ENCODE data around the gene DYNLRB1.

The DYNLRB1 gene

GRCh38 chr20:34579979-34580940, 64.0 kb downstream of the DYNLRB1 start:
- DNase-seq = no peak

- DNase-seq = no peak
Observed at GRCh38 chr20:34581341-34582184, 65.3 kb downstream of the DYNLRB1 start.

DNA sequence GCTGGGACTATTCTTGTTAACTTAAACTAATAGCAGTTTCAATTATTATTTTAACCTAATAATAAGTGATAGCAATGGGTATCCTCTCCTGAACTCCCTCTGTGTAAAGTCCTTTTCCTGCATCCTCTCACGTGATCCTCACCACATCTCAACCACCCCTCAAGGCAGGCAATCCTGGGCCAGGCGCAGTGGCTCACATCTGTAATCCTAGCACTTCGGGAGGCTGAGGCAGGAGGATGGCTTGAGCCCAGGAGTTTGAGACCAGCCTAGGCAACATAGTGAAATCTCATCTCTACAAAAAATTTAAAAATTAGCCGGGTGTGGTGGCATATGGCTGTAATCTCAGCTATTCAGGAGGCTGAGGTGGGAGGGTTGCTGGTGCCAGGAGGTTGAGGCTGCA, 66.0 kb downstream of the DYNLRB1 start:
- DNase-seq = no peak

DNA sequence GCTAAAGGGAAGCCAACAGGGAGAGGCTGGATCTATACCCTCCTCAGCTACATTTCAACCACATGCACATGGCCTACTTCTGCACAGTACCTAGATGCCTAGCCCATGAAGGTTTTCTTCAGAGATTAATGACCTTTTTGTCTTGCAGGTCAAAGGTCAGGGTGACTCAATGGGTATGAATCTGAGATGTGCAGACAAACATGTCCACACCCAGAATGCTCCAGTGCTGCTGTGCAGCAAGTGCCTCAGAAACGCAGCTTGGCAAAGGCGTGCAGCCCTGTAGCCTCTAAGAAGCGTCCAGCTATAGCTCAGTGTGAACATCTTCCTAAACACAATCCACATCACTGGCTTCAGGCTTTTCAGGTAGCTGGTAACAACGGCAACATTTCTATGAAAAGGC, 66.7 kb downstream of the DYNLRB1 start:
- no peak for DNase-seq

DNA sequence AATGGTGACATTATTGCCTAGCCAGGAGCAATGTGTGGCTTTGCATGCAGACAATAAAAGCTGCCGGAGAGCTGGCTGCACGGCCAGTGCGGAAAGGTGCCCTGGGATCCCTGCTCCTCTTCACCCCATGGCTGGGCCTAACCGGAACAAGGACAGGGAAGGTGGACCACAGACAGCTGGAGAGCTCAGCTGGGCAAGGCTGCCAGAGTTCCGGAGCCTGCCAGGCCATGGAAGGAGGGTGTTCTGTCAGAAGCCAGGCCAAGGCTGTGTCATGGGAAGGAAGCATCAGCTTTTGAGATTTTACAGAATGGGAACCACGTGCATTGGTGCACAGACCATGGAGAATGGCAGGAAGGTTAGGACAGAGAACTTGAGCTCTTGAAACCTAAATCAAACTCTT, 67.3 kb downstream of the DYNLRB1 start:
- no peak for DNase-seq

DNA sequence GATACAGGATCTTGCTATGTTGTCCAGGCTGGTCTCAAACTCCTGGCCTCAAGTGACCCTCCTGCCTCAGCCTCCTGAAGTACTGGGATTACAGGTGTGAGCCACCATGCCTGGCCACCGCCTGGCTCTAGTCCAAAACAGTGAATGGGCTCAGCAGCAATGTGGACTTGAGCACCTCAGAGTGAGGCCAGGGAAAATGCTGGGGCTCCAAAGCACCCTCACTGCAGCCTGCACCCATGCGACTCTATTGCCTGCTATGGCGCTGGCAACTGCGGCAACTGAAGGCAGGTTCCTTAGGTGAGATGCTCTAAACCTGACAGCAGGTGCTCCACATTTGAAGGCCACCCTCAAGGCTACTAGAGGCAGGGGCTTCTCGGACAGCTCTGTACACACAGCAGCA, 68.8 kb downstream of the DYNLRB1 start:
- DNase-seq = no peak

GRCh38 chr20:34586488-34587163, 70.4 kb downstream of the DYNLRB1 start:
- no peak for DNase-seq
